H1 (cell line): ENCODE results near the gene DMC1. TPM values are rescaled to one million over a fixed set of nuclear protein-coding genes. Genes with fewer than 3 reads are reported as not detected.

Experiments used
- CTCF ChIA-PET: fragments of 300-600 bp; sonication (Branson Sonifier 250); formaldehyde crosslinking; loops from one replicate; lab custom pipeline; 2021; ENCODE audit not compliant: partially characterized antibody; lab: Charles Lee
- POLR2A ChIA-PET: fragments of 300-600 bp; sonication (Branson Sonifier 250); formaldehyde crosslinking; loops from one replicate; lab custom pipeline; 2021; ENCODE audit warnings: inconsistent platforms; ENCODE audit not compliant: partially characterized antibody; lab: Charles Lee
- DNase-seq, 2 experiments: peaks; one replicate each; pipeline versions ENCODE4 v3.0.0 to v3.0.0-alpha.2; 2010 to 2022; ENCODE audit warnings: low spot score in 2 of 2, low read depth in 1 of 2, mixed read lengths in 1 of 2
- FAIRE-seq: peaks from 2 replicates; lab custom pipeline; 2011; peaks lifted over from hg19 to GRCh38; lab: Jason Lieb, UNC
- H2AFZ ChIP-seq: 2 replicates; pipeline ENCODE4 v1.8.1; 2012; ENCODE audit warnings: low read length, inconsistent platforms
- H2AK5ac ChIP-seq: 2 replicates; pipeline ENCODE4 v1.6.1; 2013; ENCODE audit warnings: low read depth, low read length
- H2BK120ac ChIP-seq: replicated peaks from 2 replicates; pipeline ENCODE3; 2013; ENCODE audit warnings: low read depth, low read length, inconsistent platforms
- H2BK12ac ChIP-seq: 2 replicates; pipeline ENCODE4 v1.6.1; 2013; ENCODE audit warnings: low read depth, low read length
- H2BK15ac ChIP-seq: 2 replicates; pipeline ENCODE4 v1.6.1; 2013; ENCODE audit warnings: low read length
- H2BK20ac ChIP-seq: 2 replicates; pipeline ENCODE4 v1.6.1; 2013; ENCODE audit warnings: low read length
- H2BK5ac ChIP-seq: 2 replicates; pipeline ENCODE4 v1.6.1; 2013; ENCODE audit warnings: low read depth, low read length
- H3K14ac ChIP-seq: 2 replicates; pipeline ENCODE4 v1.6.1; 2013; ENCODE audit warnings: inconsistent platforms; ENCODE audit not compliant: insufficient read length
- H3K18ac ChIP-seq: 2 replicates; pipeline ENCODE4 v1.6.1; 2013; ENCODE audit warnings: low read length; ENCODE audit errors: extremely low read depth
- H3K23ac ChIP-seq: 2 replicates; pipeline ENCODE4 v1.6.1; 2013; ENCODE audit warnings: inconsistent platforms; ENCODE audit not compliant: insufficient read length
- H3K23me2 ChIP-seq: 2 replicates; pipeline ENCODE4 v1.6.1; 2013; ENCODE audit warnings: low read depth, low read length
- H3K27ac ChIP-seq: 2 replicates; pipeline ENCODE4 v1.6.1; 2011; ENCODE audit warnings: low read depth, low read length, inconsistent platforms
- H3K27me3 ChIP-seq, 4 experiments: replicated peaks in 1 of 4; 1 replicate in 1 of 4; 2 replicates in 3 of 4; pipeline versions ENCODE4 v1.6.1 to v1.8.1; 2011 to 2013; ENCODE audit warnings: low read length in 3 of 4, mild to moderate bottlenecking in 3 of 4, inconsistent platforms in 2 of 4, mixed read lengths in 2 of 4, moderate library complexity in 1 of 4; ENCODE audit not compliant: control insufficient read depth in 3 of 4, insufficient read depth in 3 of 4; ENCODE audit errors: extremely low read depth in 1 of 4
- H3K36me3 ChIP-seq, 4 experiments: 2 replicates each; pipeline versions ENCODE4 v1.6.1 to v1.8.1; 2011 to 2013; ENCODE audit warnings: mild to moderate bottlenecking in 4 of 4, low read length in 3 of 4, moderate library complexity in 2 of 4, control low read depth in 1 of 4, inconsistent platforms in 1 of 4; ENCODE audit not compliant: insufficient read depth in 4 of 4, control insufficient read depth in 2 of 4
- H3K4ac ChIP-seq: replicated peaks from 2 replicates; pipeline ENCODE3; 2013; ENCODE audit warnings: low read length, low read depth, mixed read lengths, inconsistent platforms; ENCODE audit not compliant: insufficient read length
- H3K4me1 ChIP-seq, 4 experiments: replicated peaks in 1 of 4; 1 replicate in 1 of 4; 2 replicates in 3 of 4; pipeline versions ENCODE4 v1.6.1 to v1.8.1; 2011 to 2013; ENCODE audit warnings: low read length in 3 of 4, inconsistent platforms in 2 of 4, mixed read lengths in 1 of 4; ENCODE audit not compliant: insufficient read depth in 4 of 4, control insufficient read depth in 3 of 4
- H3K4me2 ChIP-seq, 2 experiments: 2 replicates each; pipeline versions ENCODE4 v1.6.1 to v1.8.1; 2011 to 2013; ENCODE audit warnings: low read depth in 2 of 2, low read length in 2 of 2, control low read depth in 1 of 2, inconsistent platforms in 1 of 2, mild to moderate bottlenecking in 1 of 2; ENCODE audit not compliant: insufficient read depth in 1 of 2
- H3K4me3 ChIP-seq, 4 experiments: fragments of 200-600, 300-600 bp in 1 of 4; sonication (generic), shearing (Covaris generic), sonication (Bioruptor Twin) in 1 of 4; 2 replicates each; pipeline versions ENCODE4 v1.5.1 to v1.8.1; 2011 to 2016; ENCODE audit warnings: low read length in 4 of 4, low read depth in 3 of 4, control low read depth in 2 of 4, inconsistent platforms in 2 of 4, mild to moderate bottlenecking in 2 of 4, mixed read lengths in 1 of 4, moderate library complexity in 1 of 4; ENCODE audit not compliant: insufficient read depth in 2 of 4; ENCODE audit errors: extremely low read depth in 1 of 4
- H3K56ac ChIP-seq: replicated peaks from 2 replicates; pipeline ENCODE3; 2013; ENCODE audit warnings: low read depth, mild to moderate bottlenecking, mixed read lengths, low read length, inconsistent platforms; ENCODE audit not compliant: insufficient read length
- H3K79me1 ChIP-seq: 2 replicates; pipeline ENCODE4 v1.6.1; 2013; ENCODE audit warnings: low read depth, low read length, control low read depth
- H3K79me2 ChIP-seq, 2 experiments: 2 replicates each; pipeline versions ENCODE4 v1.6.1 to v1.8.1; 2012 to 2013; ENCODE audit warnings: low read length in 2 of 2, mild to moderate bottlenecking in 2 of 2, inconsistent platforms in 1 of 2; ENCODE audit not compliant: insufficient read depth in 2 of 2, control insufficient read depth in 1 of 2
- H3K9ac ChIP-seq, 4 experiments: replicated peaks in 1 of 4; 1 replicate in 1 of 4; 2 replicates in 3 of 4; pipeline versions ENCODE4 v1.6.1 to v1.8.1; 2011 to 2013; ENCODE audit warnings: low read depth in 3 of 4, low read length in 3 of 4, control low read depth in 2 of 4, mild to moderate bottlenecking in 2 of 4, moderate library complexity in 2 of 4, inconsistent platforms in 1 of 4; ENCODE audit errors: extremely low read depth in 1 of 4
- H3K9me3 ChIP-seq, 2 experiments: 2 replicates each; pipeline versions ENCODE4 v1.6.1 to v1.8.1; 2012 to 2013; ENCODE audit warnings: mild to moderate bottlenecking in 2 of 2, moderate library complexity in 2 of 2, control low read depth in 1 of 2, inconsistent platforms in 1 of 2, low read depth in 1 of 2, low read length in 1 of 2, mixed read lengths in 1 of 2; ENCODE audit not compliant: insufficient read depth in 2 of 2
- H4K20me1 ChIP-seq, 2 experiments: replicated peaks in 1 of 2; 2 replicates each; pipeline versions ENCODE3 to v1.8.1; 2011 to 2013; ENCODE audit warnings: inconsistent platforms in 2 of 2, low read length in 2 of 2, mild to moderate bottlenecking in 1 of 2; ENCODE audit not compliant: insufficient read depth in 2 of 2, control insufficient read depth in 1 of 2
- H4K5ac ChIP-seq: 2 replicates; pipeline ENCODE4 v1.6.1; 2013; ENCODE audit warnings: low read length, low read depth, mixed read lengths, inconsistent platforms; ENCODE audit not compliant: insufficient read length
- H4K8ac ChIP-seq: 2 replicates; pipeline ENCODE4 v1.8.0; 2013; ENCODE audit warnings: mild to moderate bottlenecking, moderate library complexity, low read length, inconsistent platforms; ENCODE audit not compliant: insufficient read depth; ENCODE audit errors: extremely low read depth
- H4K91ac ChIP-seq: replicated peaks from 2 replicates; pipeline ENCODE3; 2013; ENCODE audit warnings: low read length, mixed read lengths, inconsistent platforms; ENCODE audit not compliant: insufficient read length
- MAFK ChIP-seq: IDR thresholded peaks from 2 replicates; pipeline ENCODE4 v1.6.1; 2012; ENCODE audit warnings: low read depth, mild to moderate bottlenecking, improper control_type of control experiment, low read length
- POLR2A ChIP-seq, 2 experiments: IDR thresholded peaks; 1 replicate in 1 of 2; 2 replicates in 1 of 2; pipeline ENCODE4 v1.6.1; 2011; ENCODE audit warnings: low read depth in 2 of 2, low read length in 2 of 2, mild to moderate bottlenecking in 2 of 2; ENCODE audit errors: control extremely low read depth in 1 of 2
- WGBS, 2 experiments: shearing (Covaris generic) in 1 of 2; methylation state at CpG; one replicate each; pipeline versions ENCODE4 v1.1.6 to v1.1.7; 2013 to 2015; ENCODE audit warnings: low lambda C conversion rate in 2 of 2, mixed read lengths in 2 of 2, inconsistent platforms in 1 of 2, low coverage in 1 of 2, missing lambda C conversion rate in 1 of 2; ENCODE audit not compliant: insufficient replicate concordance in 2 of 2, insufficient coverage in 1 of 2, insufficient read length in 1 of 2; ENCODE audit errors: extremely low coverage in 1 of 2, missing lambda C conversion rate in 1 of 2; 5-methylcytosine and 5-hydroxymethylcytosine counted together
- polyA plus RNA-seq, 7 experiments: library from polyadenylated mRNA; depleted of rRNA in 3 of 7; stranded (reverse) in 5 of 7; unstranded in 2 of 7; fragments of >200 nt in 5 of 7; fragments of 200-250 nt in 2 of 7; gene quantifications; 1 replicate in 5 of 7; 2 replicates in 1 of 7; 4 replicates in 1 of 7; pipeline versions ENCODE4 v1.2.1 to v1.2.3, GENCODE V29; 2011 to 2013; ENCODE audit warnings: missing spikeins in 2 of 7, mixed read lengths in 2 of 7
- total RNA-seq: library from RNA; stranded (reverse); fragmentation: NEBNext Ultra II Directional; extraction: Animal tissue kit (Norgen Biotek cat#: 25700); gene quantifications from 2 replicates; pipeline ENCODE4 v1.2.1, GENCODE V29; 2021

DMC1 gene
- total and polyA plus RNA-seq, 2 of the 8 experiments (the other 6 are each of a cell fraction or from before 2014, with no cell fraction given) = 3.8 to 7.2 TPM

DNA sequence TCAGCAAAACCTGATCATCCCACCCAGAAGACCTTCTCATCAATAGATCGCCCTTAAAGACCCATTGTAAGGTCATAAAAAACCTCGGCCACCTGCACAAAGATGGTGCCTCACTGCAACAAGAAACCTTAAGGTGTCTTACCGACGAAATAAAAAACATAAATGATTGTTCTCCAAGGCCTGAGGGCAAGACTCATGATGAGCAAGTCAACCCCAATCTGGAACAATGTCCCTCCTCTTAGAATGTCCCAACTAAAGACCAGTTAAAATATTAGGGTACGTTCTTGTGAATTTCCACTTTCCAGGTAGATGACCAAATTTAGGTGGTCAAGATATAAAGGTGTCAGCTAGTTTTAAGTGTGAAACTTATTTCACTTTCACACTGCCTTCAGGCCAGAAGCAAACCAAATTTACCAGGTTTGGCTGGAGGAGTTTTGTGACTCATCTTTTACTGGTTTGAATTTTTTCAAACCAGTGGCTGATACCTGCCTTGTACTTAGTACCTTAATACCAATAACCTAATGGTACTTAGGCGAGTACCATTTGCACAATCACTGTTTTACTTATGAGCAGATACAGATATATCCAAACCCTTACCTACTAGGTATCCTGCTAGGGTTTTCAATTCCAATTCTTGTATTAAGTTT is 87.2 kb downstream of the DMC1 start:
- 94% methylated on average over 6 of the region's 6 CpGs; no CpG with 5 or more reads in 1 of the 2 experiments for WGBS, 2 experiments
- Histone ChIP-seq H3K23me2 (no peaks in the 10 kb centered on the region), H3K9me3 (no peaks in the 10 kb centered on the region), H2BK120ac (no peak overlapping the region), H3K27me3 (no peaks in the 10 kb centered on the region), H3K4me2 (no peak overlapping the region), H2AFZ (no peak overlapping the region), H3K4me1 (0 out of 7 replicates have a peak, but pooled peaks cover 0 to 3% (median 0%) of the 10 kb centered on the region in 4 experiments), H2BK15ac (no peak overlapping the region), H3K14ac (no peak overlapping the region), H4K8ac (no peak overlapping the region)
- FAIRE-seq = no peak
- DNase-seq = no peak
- peak in 1 of 2 experiments; percentile 45; a peak in 2 of 3 replicates for TF ChIP-seq POLR2A (IDR thresholded peaks at IDR 0.05; ENCODE audit: control extremely low read depth in 1 of 2, low read depth in 2 of 2, low read length in 2 of 2)
- TF ChIP-seq MAFK = no peak
- TF ChIP-seq, all 59 proteins: peak for 1
- Histone ChIP-seq H3K36me3 (peaks cover 41 to 72% (median 59%) of the 10 kb centered on the region in 4 experiments), H3K79me1 (no peaks in the 10 kb centered on the region), H3K18ac (no peak overlapping the region), H2BK5ac (no peak overlapping the region), H4K20me1 (peaks cover 1 to 3% of the 10 kb centered on the region in 2 experiments), H4K91ac (no peak overlapping the region), H3K9ac (no peak overlapping the region), H3K56ac (no peak overlapping the region), H3K27ac (no peak overlapping the region), H2BK20ac (no peak overlapping the region), H3K23ac (no peak overlapping the region), H3K4me3 (no peak overlapping the region), H2BK12ac (no peak overlapping the region), H3K4ac (no peak overlapping the region), H3K79me2 (no peaks in the 10 kb centered on the region), H4K5ac (no peak overlapping the region), H2AK5ac (no peak overlapping the region)
- POLR2A ChIA-PET = interaction anchor here (1.0 to 40.8 kb wide), 12 partner anchors 7 to 89 kb away, joined by 3 to 1102 read pairs (median 7); partner anchors contain the start of gene KDELR3
- CTCF ChIA-PET = no interaction called here
